Liver (tissue), 9 donors: ENCODE results near the gene ERICH2. TPM values are rescaled to one million over a fixed set of nuclear protein-coding genes. Genes with fewer than 3 reads are reported as not detected.

Experiments used
- DNase-seq: peaks from one replicate; pipeline ENCODE4 v3.0.0-alpha.2; 2017; ENCODE audit warnings: low spot score
- H3K27ac ChIP-seq, 2 donors: one replicate each; pipeline ENCODE4 v1.7.0; 2013; ENCODE audit warnings: inconsistent platforms in 2 of 2, low read length in 2 of 2, control low read depth in 1 of 2, low read depth in 1 of 2, mild to moderate bottlenecking in 1 of 2
- H3K27me3 ChIP-seq, 4 donors: one replicate each; pipeline versions ENCODE4 v1.6.1 to v1.7.0; 2013; ENCODE audit warnings: low read length in 3 of 4, inconsistent platforms in 1 of 4, mild to moderate bottlenecking in 1 of 4, moderate library complexity in 1 of 4; ENCODE audit not compliant: control insufficient read depth in 4 of 4, insufficient read depth in 4 of 4
- H3K36me3 ChIP-seq, 4 donors: one replicate each; pipeline versions ENCODE4 v1.6.1 to v1.7.0; 2013; ENCODE audit warnings: low read length in 3 of 4, mild to moderate bottlenecking in 3 of 4, low read depth in 1 of 4, moderate library complexity in 1 of 4; ENCODE audit not compliant: control insufficient read depth in 4 of 4, insufficient read depth in 3 of 4
- H3K4me1 ChIP-seq, 4 donors: one replicate each; pipeline versions ENCODE4 v1.6.1 to v1.7.0; 2013; ENCODE audit warnings: low read length in 3 of 4, mild to moderate bottlenecking in 3 of 4, moderate library complexity in 1 of 4; ENCODE audit not compliant: control insufficient read depth in 4 of 4, insufficient read depth in 4 of 4
- H3K4me3 ChIP-seq, 3 donors: one replicate each; pipeline versions ENCODE4 v1.6.1 to v1.7.0; 2013; ENCODE audit warnings: low read length in 3 of 3, control low read depth in 1 of 3, low read depth in 1 of 3, mild to moderate bottlenecking in 1 of 3
- H3K9ac ChIP-seq, 2 donors: one replicate each; pipeline ENCODE4 v1.7.0; 2013; ENCODE audit warnings: low read length in 2 of 2, mild to moderate bottlenecking in 2 of 2, moderate library complexity in 2 of 2, control low read depth in 1 of 2, low read depth in 1 of 2
- H3K9me3 ChIP-seq, 4 donors: one replicate each; pipeline versions ENCODE4 v1.6.1 to v1.7.0; 2013; ENCODE audit warnings: low read length in 3 of 4; ENCODE audit not compliant: control insufficient read depth in 4 of 4
- ATF3 ChIP-seq: IDR thresholded peaks from 2 replicates; pipeline ENCODE4 v1.6.1; 2016; ENCODE audit warnings: antibody characterized with exemption
- CTCF ChIP-seq: fragments of 150-350 bp; IDR thresholded peaks from 2 replicates; pipeline ENCODE4 v1.5.1; 2017; ENCODE audit warnings: improper control_type of control experiment, low read depth, low read length; ENCODE audit not compliant: missing input control
- EGR1 ChIP-seq, 2 donors: IDR thresholded peaks; 2 replicates each; pipeline ENCODE4 v1.6.1; 2016 to 2018; ENCODE audit warnings: antibody characterized with exemption in 2 of 2, low read depth in 2 of 2
- FOXA1 ChIP-seq: IDR thresholded peaks from 2 replicates; pipeline ENCODE4 v1.6.1; 2016; ENCODE audit warnings: antibody characterized with exemption
- FOXA2 ChIP-seq: IDR thresholded peaks from 2 replicates; pipeline ENCODE4 v1.6.1; 2016; ENCODE audit warnings: antibody characterized with exemption
- GABPA ChIP-seq, 2 donors: IDR thresholded peaks in 1 of 2; conservative IDR thresholded peaks in 1 of 2; 2 replicates each; pipeline ENCODE4 v1.6.1; 2016; ENCODE audit warnings: antibody characterized with exemption in 2 of 2, mild to moderate bottlenecking in 1 of 2, moderate library complexity in 1 of 2
- HNF4A ChIP-seq, 2 donors: conservative IDR thresholded peaks; 2 replicates each; pipeline ENCODE4 v1.6.1; 2016; ENCODE audit warnings: antibody characterized with exemption in 2 of 2, mild to moderate bottlenecking in 2 of 2
- HNF4G ChIP-seq: IDR thresholded peaks from 2 replicates; pipeline ENCODE4 v1.6.1; 2016; ENCODE audit warnings: antibody characterized with exemption
- JUND ChIP-seq, 2 donors: IDR thresholded peaks; 2 replicates each; pipeline ENCODE4 v1.6.1; 2016; ENCODE audit warnings: antibody characterized with exemption in 2 of 2
- NR2F2 ChIP-seq: IDR thresholded peaks from 2 replicates; pipeline ENCODE4 v1.6.1; 2016; ENCODE audit warnings: antibody characterized with exemption
- RAD21 ChIP-seq, 2 donors: IDR thresholded peaks; 2 replicates each; pipeline ENCODE4 v1.6.1; 2016; ENCODE audit warnings: antibody characterized with exemption in 2 of 2, mild to moderate bottlenecking in 2 of 2
- RXRA ChIP-seq, 2 donors: IDR thresholded peaks; 2 replicates each; pipeline ENCODE4 v1.6.1; 2017 to 2018; ENCODE audit warnings: antibody characterized with exemption in 2 of 2, mild to moderate bottlenecking in 1 of 2
- SP1 ChIP-seq: IDR thresholded peaks from 2 replicates; pipeline ENCODE4 v1.6.1; 2018; ENCODE audit warnings: antibody characterized with exemption, mild to moderate bottlenecking
- TAF1 ChIP-seq: conservative IDR thresholded peaks from 2 replicates; pipeline ENCODE4 v1.6.1; 2016; ENCODE audit warnings: antibody characterized with exemption, mild to moderate bottlenecking
- YY1 ChIP-seq: IDR thresholded peaks from 2 replicates; pipeline ENCODE4 v1.6.1; 2016; ENCODE audit warnings: antibody characterized with exemption, mild to moderate bottlenecking
- ZBTB33 ChIP-seq: IDR thresholded peaks from 2 replicates; pipeline ENCODE4 v1.6.1; 2016; ENCODE audit warnings: antibody characterized with exemption
- WGBS: extraction: QIAGEN DNeasy Blood & Tissue Kit; methylation state at CpG from one replicate; pipeline ENCODE4 v1.1.7; 2013; 5-methylcytosine and 5-hydroxymethylcytosine counted together
- polyA plus RNA-seq, 2 donors: library from polyadenylated mRNA; stranded (reverse) in 1 of 2; unstranded in 1 of 2; fragments of 200-250 nt in 1 of 2; fragments of >200 nt in 1 of 2; fragmentation: Nextera tagmentation in 1 of 2; extraction: Ambion mirVana in 1 of 2; gene quantifications; one replicate each; pipeline versions ENCODE4 v1.2.1 to v1.2.3, GENCODE V29; 2013 to 2015
- total RNA-seq, 2 donors: library from RNA; depleted of rRNA; stranded (reverse); fragments of >200 nt; gene quantifications; one replicate each; pipeline ENCODE4 v1.2.3, GENCODE V29; 2014
- TF ChIP-seq, protein P1 (sequence below): IDR thresholded peaks from 2 replicates; pipeline ENCODE4 v1.6.1; 2016; ENCODE audit warnings: antibody characterized with exemption
- TF ChIP-seq, protein P2 (sequence below): IDR thresholded peaks from 2 replicates; pipeline ENCODE4 v1.6.1; 2016; ENCODE audit warnings: antibody characterized with exemption, mild to moderate bottlenecking
- donor health status: healthy.
- donor health status: healthy.
- donor health status: healthy.
- donor health status: healthy.
- donor health status: healthy.

The ERICH2 gene
- total and polyA plus RNA-seq, 4 donors, result 0.39 to 3.0 (median 0.42) TPM; not detected in 1

GRCh38 chr2:170843656-170844055 lies 73.5 kb downstream of the ERICH2 start:
- DNase-seq, result no peak
- Histone ChIP-seq H3K9ac (no peak overlapping the region), H3K27ac (no peak overlapping the region), H3K4me1 (no peaks in the 10 kb centered on the region), H3K36me3 (no peaks in the 10 kb centered on the region), H3K27me3 (no peaks in the 10 kb centered on the region), H3K4me3 (no peak overlapping the region), H3K9me3 (no peaks in the 10 kb centered on the region)
- no peak for TF ChIP-seq TAF1
- no peak for TF ChIP-seq ZBTB33
- TF ChIP-seq RAD21 (IDR thresholded peaks at IDR 0.05), result no peak
- no peak for TF ChIP-seq FOXA2
- TF ChIP-seq, protein P1, sequence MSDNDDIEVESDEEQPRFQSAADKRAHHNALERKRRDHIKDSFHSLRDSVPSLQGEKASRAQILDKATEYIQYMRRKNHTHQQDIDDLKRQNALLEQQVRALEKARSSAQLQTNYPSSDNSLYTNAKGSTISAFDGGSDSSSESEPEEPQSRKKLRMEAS, result no peak
- TF ChIP-seq GABPA (IDR thresholded peaks at IDR 0.05 in 1 of 2, conservative IDR thresholded peaks at IDR 0.05 in 1 of 2), result no peak
- TF ChIP-seq NR2F2, result no peak
- no peak for TF ChIP-seq EGR1 (IDR thresholded peaks at IDR 0.05; ENCODE audit: low read depth in 2 of 2)
- TF ChIP-seq, protein P2, sequence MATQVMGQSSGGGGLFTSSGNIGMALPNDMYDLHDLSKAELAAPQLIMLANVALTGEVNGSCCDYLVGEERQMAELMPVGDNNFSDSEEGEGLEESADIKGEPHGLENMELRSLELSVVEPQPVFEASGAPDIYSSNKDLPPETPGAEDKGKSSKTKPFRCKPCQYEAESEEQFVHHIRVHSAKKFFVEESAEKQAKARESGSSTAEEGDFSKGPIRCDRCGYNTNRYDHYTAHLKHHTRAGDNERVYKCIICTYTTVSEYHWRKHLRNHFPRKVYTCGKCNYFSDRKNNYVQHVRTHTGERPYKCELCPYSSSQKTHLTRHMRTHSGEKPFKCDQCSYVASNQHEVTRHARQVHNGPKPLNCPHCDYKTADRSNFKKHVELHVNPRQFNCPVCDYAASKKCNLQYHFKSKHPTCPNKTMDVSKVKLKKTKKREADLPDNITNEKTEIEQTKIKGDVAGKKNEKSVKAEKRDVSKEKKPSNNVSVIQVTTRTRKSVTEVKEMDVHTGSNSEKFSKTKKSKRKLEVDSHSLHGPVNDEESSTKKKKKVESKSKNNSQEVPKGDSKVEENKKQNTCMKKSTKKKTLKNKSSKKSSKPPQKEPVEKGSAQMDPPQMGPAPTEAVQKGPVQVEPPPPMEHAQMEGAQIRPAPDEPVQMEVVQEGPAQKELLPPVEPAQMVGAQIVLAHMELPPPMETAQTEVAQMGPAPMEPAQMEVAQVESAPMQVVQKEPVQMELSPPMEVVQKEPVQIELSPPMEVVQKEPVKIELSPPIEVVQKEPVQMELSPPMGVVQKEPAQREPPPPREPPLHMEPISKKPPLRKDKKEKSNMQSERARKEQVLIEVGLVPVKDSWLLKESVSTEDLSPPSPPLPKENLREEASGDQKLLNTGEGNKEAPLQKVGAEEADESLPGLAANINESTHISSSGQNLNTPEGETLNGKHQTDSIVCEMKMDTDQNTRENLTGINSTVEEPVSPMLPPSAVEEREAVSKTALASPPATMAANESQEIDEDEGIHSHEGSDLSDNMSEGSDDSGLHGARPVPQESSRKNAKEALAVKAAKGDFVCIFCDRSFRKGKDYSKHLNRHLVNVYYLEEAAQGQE, result no peak
- no peak for TF ChIP-seq SP1
- no peak for TF ChIP-seq YY1
- no peak for TF ChIP-seq RXRA (IDR thresholded peaks at IDR 0.05)
- TF ChIP-seq FOXA1, result no peak
- 79% methylated on average over 2 of the region's 2 CpGs for WGBS

DNA sequence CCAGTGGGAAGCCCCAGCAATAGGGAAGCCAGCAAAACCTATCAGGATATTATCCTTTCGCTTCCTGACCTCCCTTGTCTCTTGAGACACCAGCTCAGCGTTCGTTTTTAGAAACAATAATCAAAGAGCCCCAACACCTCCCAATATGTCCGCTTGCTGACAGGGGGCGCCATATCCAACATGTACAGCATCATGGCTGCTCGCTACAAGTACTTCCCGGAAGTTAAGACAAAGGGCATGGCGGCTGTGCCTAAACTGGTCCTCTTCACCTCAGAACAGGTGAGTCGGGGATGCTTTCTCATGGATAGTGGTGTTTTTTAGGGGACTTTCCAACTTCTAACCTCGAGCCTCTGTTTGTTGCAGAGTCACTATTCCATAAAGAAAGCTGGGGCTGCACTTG lies 75.2 kb downstream of the ERICH2 start:
- Histone ChIP-seq H3K27ac (no peak overlapping the region), H3K9me3 (no peaks in the 10 kb centered on the region), H3K9ac (no peak overlapping the region), H3K36me3 (no peaks in the 10 kb centered on the region), H3K4me3 (no peak overlapping the region), H3K4me1 (no peaks in the 10 kb centered on the region), H3K27me3 (no peaks in the 10 kb centered on the region)
- TF ChIP-seq HNF4G (no peak), ATF3 (no peak), FOXA2 (no peak), TAF1 (no peak), RAD21 (IDR thresholded peaks at IDR 0.05) (no peak), SP1 (no peak), RXRA (IDR thresholded peaks at IDR 0.05) (no peak), JUND (IDR thresholded peaks at IDR 0.05) (no peak), NR2F2 (no peak), ZBTB33 (no peak), HNF4A (conservative IDR thresholded peaks at IDR 0.05) (no peak), CTCF (no peak), YY1 (no peak)
- TF ChIP-seq, protein P2, result no peak
- no peak for DNase-seq
- 79% methylated on average over 10 of the region's 10 CpGs for WGBS
